CD14-positive monocyte (primary cell): ENCODE data around the gene DPP8. TPM values are rescaled to one million over a fixed set of nuclear protein-coding genes. Genes with fewer than 3 reads are reported as not detected.

ENCODE experiments used
- DNase-seq, 3 donors: peaks; one replicate each; pipeline ENCODE4 v3.0.0-alpha.2; 2011 to 2022
- H2AFZ ChIP-seq: 2 replicates; pipeline ENCODE4 v1.6.0; 2012; ENCODE audit warnings: mild to moderate bottlenecking, low read depth, low read length, inconsistent platforms; ENCODE audit not compliant: insufficient read depth, poor library complexity, severe bottlenecking
- H3K27ac ChIP-seq, 2 donors: 1 replicate in 1 of 2; 2 replicates in 1 of 2; pipeline ENCODE4 v1.5.1; 2012 to 2013; ENCODE audit warnings: low read length in 2 of 2, control low read depth in 1 of 2, inconsistent platforms in 1 of 2, low read depth in 1 of 2, mild to moderate bottlenecking in 1 of 2
- H3K27me3 ChIP-seq, 2 donors: one replicate each; pipeline versions ENCODE4 v1.6.0 to v1.6.1; 2011 to 2013; ENCODE audit warnings: low read length in 2 of 2; ENCODE audit not compliant: control insufficient read depth in 2 of 2, insufficient read depth in 2 of 2
- H3K36me3 ChIP-seq, 2 donors: replicated peaks in 1 of 2; 1 replicate in 1 of 2; 2 replicates in 1 of 2; pipeline versions ENCODE4 v1.5.1 to v1.6.1; 2012 to 2013; ENCODE audit warnings: low read length in 2 of 2, control low read depth in 1 of 2, inconsistent platforms in 1 of 2, mild to moderate bottlenecking in 1 of 2; ENCODE audit not compliant: insufficient read depth in 2 of 2, control insufficient read depth in 1 of 2
- H3K4me1 ChIP-seq, 2 donors: 1 replicate in 1 of 2; 2 replicates in 1 of 2; pipeline versions ENCODE4 v1.5.1 to v1.6.1; 2012 to 2013; ENCODE audit warnings: low read length in 2 of 2, control low read depth in 1 of 2, inconsistent platforms in 1 of 2, mild to moderate bottlenecking in 1 of 2, moderate library complexity in 1 of 2; ENCODE audit not compliant: insufficient read depth in 2 of 2, control insufficient read depth in 1 of 2
- H3K4me2 ChIP-seq: replicated peaks from 2 replicates; pipeline ENCODE3; 2012; ENCODE audit warnings: low read length, moderate library complexity, mild to moderate bottlenecking; ENCODE audit not compliant: poor library complexity, severe bottlenecking; ENCODE audit errors: extremely low read depth
- H3K4me3 ChIP-seq, 3 experiments: fragments of 200-600 bp in 1 of 3; sonication (generic) in 1 of 3; replicated peaks in 1 of 3; 1 replicate in 2 of 3; 2 replicates in 1 of 3; pipeline ENCODE4 v1.5.1; 2011 to 2013; ENCODE audit warnings: low read length in 3 of 3, mild to moderate bottlenecking in 3 of 3, control low read depth in 2 of 3, low read depth in 2 of 3, inconsistent platforms in 1 of 3, moderate library complexity in 1 of 3
- H3K79me2 ChIP-seq: 2 replicates; pipeline ENCODE4 v1.6.0; 2012; ENCODE audit warnings: mild to moderate bottlenecking, control low read depth, inconsistent platforms, low read length, moderate library complexity; ENCODE audit not compliant: insufficient read depth
- H3K9ac ChIP-seq: 2 replicates; pipeline ENCODE4 v1.6.0; 2017; ENCODE audit warnings: low read length, mild to moderate bottlenecking; ENCODE audit not compliant: insufficient read depth, poor library complexity, severe bottlenecking
- H3K9me3 ChIP-seq, 2 donors: replicated peaks in 1 of 2; 1 replicate in 1 of 2; 2 replicates in 1 of 2; pipeline versions ENCODE4 v1.5.1 to v1.6.1; 2012 to 2013; ENCODE audit warnings: low read length in 2 of 2, control low read depth in 1 of 2; ENCODE audit not compliant: control insufficient read depth in 1 of 2, insufficient read depth in 1 of 2
- H4K20me1 ChIP-seq: 2 replicates; pipeline ENCODE4 v1.6.0; 2012; ENCODE audit warnings: mild to moderate bottlenecking, low read length, control low read depth, moderate library complexity; ENCODE audit not compliant: insufficient read depth
- H3K27ac Mint-ChIP-seq, 7 donors: one replicate each; pipeline ENCODE4 v1.8.0; 2020; ENCODE audit warnings: mild to moderate bottlenecking in 7 of 7, mixed read lengths in 7 of 7, moderate library complexity in 6 of 7, inconsistent platforms in 2 of 7
- H3K27me3 Mint-ChIP-seq, 3 donors: one replicate each; pipeline ENCODE4 v1.8.0; 2021 to 2022; ENCODE audit warnings: low read depth in 3 of 3, mild to moderate bottlenecking in 3 of 3, mixed read lengths in 3 of 3, moderate library complexity in 3 of 3, inconsistent platforms in 1 of 3
- H3K36me3 Mint-ChIP-seq, 2 donors: one replicate each; pipeline ENCODE4 v1.8.0; 2020; ENCODE audit warnings: mixed read lengths in 2 of 2, inconsistent platforms in 1 of 2, mild to moderate bottlenecking in 1 of 2
- H3K4me1 Mint-ChIP-seq: one replicate; pipeline ENCODE4 v1.8.0; 2020; ENCODE audit warnings: mild to moderate bottlenecking, mixed read lengths
- H3K4me3 Mint-ChIP-seq, 2 donors: one replicate each; pipeline ENCODE4 v1.8.0; 2020; ENCODE audit warnings: mild to moderate bottlenecking in 2 of 2, mixed read lengths in 2 of 2, moderate library complexity in 1 of 2
- H3K9me3 Mint-ChIP-seq, 7 donors: one replicate each; pipeline ENCODE4 v1.8.0; 2020 to 2022; ENCODE audit warnings: mixed read lengths in 7 of 7, mild to moderate bottlenecking in 6 of 7, moderate library complexity in 6 of 7, inconsistent platforms in 2 of 7
- WGBS: methylation state at CpG from one replicate; pipeline ENCODE4 v1.1.5; 2013; ENCODE audit warnings: missing lambda C conversion rate; ENCODE audit not compliant: insufficient coverage; 5-methylcytosine and 5-hydroxymethylcytosine counted together
- intact Hi-C, 2 donors: fragments of 100-400 bp; cut with micrococcal nuclease; formaldehyde crosslinking; loops; one replicate each; pipeline versions ENCODE4 v1.15.0 to v1.15.1; 2023
- polyA plus RNA-seq, 3 donors: library from polyadenylated mRNA; depleted of rRNA in 1 of 3; unstranded in 2 of 3; stranded (reverse) in 1 of 3; fragments of 300-500 nt in 2 of 3; fragments of >200 nt in 1 of 3; fragmentation: Illumina TruSeq in 2 of 3; gene quantifications; 1 replicate in 2 of 3; 2 replicates in 1 of 3; pipeline ENCODE4 v1.2.3, GENCODE V29; 2012 to 2021
- TF ChIP-seq, protein P1 (sequence below): fragments of 200-600 bp; IDR thresholded peaks from one replicate; pipeline ENCODE4 v1.8.0; 2022; ENCODE audit warnings: antibody characterized with exemption, mild to moderate bottlenecking

The DPP8 gene
- polyA plus RNA-seq, 3 donors: 18.3 to 48.3 (median 38.7) TPM

DNA sequence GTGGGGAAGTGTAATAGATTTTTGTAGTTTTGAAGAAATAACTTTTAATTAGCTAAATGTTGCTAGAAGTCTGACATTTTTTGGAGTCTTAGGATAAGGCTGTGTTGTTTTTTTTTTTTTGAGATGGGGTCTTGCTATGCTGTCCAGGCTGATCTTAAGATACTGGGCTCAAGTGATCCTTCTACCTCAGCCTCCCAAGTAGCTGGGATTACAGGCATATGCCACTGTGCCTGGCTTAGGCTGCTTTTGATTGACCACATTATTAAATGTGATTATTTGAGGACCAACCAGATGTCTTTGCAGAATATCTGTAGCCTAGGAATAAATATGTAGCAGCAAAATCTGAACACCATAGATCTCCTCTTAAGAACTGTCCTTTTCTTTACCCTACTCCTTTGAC lies 42.5 kb upstream of the DPP8 start:
- Mint-ChIP-seq H3K4me3 (no peak overlapping the region), H3K27me3 (no peaks in the 10 kb centered on the region), H3K36me3 (peaks cover 40 to 50% of the 10 kb centered on the region in 2 donors), H3K4me1 (no peaks in the 10 kb centered on the region), H3K27ac (no peak overlapping the region), H3K9me3 (peaks cover 0 to 8% (median 6%) of the 10 kb centered on the region in 7 donors)
- H3K9ac ChIP-seq: no peak overlapping the region
- H4K20me1 ChIP-seq: no peaks in the 10 kb centered on the region
- no peaks in the 10 kb centered on the region for H3K27me3 ChIP-seq
- no peak for DNase-seq
- H3K4me3 ChIP-seq: no peak overlapping the region
- H3K79me2 ChIP-seq: no peaks in the 10 kb centered on the region
- no peaks in the 10 kb centered on the region for H3K4me1 ChIP-seq
- no peaks in the 10 kb centered on the region for H3K9me3 ChIP-seq
- TF ChIP-seq, protein P1, sequence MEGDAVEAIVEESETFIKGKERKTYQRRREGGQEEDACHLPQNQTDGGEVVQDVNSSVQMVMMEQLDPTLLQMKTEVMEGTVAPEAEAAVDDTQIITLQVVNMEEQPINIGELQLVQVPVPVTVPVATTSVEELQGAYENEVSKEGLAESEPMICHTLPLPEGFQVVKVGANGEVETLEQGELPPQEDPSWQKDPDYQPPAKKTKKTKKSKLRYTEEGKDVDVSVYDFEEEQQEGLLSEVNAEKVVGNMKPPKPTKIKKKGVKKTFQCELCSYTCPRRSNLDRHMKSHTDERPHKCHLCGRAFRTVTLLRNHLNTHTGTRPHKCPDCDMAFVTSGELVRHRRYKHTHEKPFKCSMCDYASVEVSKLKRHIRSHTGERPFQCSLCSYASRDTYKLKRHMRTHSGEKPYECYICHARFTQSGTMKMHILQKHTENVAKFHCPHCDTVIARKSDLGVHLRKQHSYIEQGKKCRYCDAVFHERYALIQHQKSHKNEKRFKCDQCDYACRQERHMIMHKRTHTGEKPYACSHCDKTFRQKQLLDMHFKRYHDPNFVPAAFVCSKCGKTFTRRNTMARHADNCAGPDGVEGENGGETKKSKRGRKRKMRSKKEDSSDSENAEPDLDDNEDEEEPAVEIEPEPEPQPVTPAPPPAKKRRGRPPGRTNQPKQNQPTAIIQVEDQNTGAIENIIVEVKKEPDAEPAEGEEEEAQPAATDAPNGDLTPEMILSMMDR: no peak
- intact Hi-C loops: no loop called here
- H2AFZ ChIP-seq: no peak overlapping the region
- peaks cover 7 to 67% of the 10 kb centered on the region in 2 donors for H3K36me3 ChIP-seq
- no peak overlapping the region for H3K27ac ChIP-seq
- H3K4me2 ChIP-seq: no peak overlapping the region

DNA sequence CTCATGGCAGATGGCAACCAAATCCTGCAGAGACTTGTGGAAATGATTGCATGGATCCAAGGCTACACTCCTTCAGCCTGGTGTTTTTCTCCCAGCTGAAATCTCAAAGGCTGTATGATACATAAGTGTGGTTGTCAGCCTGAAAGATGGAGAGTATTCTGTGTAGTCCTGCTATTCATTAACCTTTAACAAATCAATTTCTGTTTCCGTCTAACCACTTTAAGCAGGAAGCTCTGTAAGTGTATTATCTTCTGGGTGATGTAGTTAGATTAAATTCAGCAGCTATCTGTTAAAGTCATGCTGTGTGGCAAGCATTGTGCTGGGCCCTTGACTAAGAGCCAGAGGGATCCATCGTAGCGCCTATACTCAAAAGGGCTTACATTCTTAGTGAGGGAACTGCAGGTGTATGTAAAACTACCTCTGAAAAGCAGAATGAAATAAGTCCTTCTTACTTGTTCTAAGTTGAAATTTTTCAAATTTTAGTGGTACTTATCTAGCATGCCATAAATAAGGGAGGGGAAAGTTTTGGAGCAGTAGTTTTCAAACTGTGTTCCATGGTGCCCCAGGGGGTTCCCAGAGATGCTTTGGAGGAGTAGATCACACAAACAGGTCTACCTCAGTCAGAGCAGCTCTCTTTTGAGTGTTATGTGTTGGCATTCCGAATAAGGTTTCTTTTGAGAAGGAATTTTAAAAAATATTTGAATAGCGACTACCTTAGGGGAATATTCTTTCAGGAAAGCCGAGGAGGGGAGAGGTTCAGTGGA lies 41.7 kb upstream of the DPP8 start:
- 100% methylated on average over 2 of the region's 6 CpGs for WGBS
- Mint-ChIP-seq H3K27me3 (peaks cover 0 to 3% (median 0%) of the 10 kb centered on the region in 3 donors), H3K36me3 (peaks cover 34 to 45% of the 10 kb centered on the region in 2 donors), H3K4me1 (no peaks in the 10 kb centered on the region), H3K27ac (peak overlapping the region in 1 of 7 donors; percentile 31), H3K4me3 (no peak overlapping the region), H3K9me3 (peaks cover 0 to 2% (median 0%) of the 10 kb centered on the region in 7 donors)
- Histone ChIP-seq H3K4me1 (no peaks in the 10 kb centered on the region), H3K36me3 (peaks cover 5 to 63% of the 10 kb centered on the region in 2 donors), H3K4me3 (no peak overlapping the region), H3K4me2 (no peak overlapping the region), H3K79me2 (no peaks in the 10 kb centered on the region), H3K27me3 (no peaks in the 10 kb centered on the region), H3K27ac (no peak overlapping the region), H4K20me1 (no peaks in the 10 kb centered on the region), H3K9me3 (no peaks in the 10 kb centered on the region), H2AFZ (no peak overlapping the region), H3K9ac (no peak overlapping the region)
- TF ChIP-seq, protein P1: no peak
- DNase-seq: no peak
- intact Hi-C loops: no loop called here
